Measurements from ENCODE around the gene NAA35.
"Not testable (repeated sequence)": the region's sequence is repeated elsewhere in the genome, so short reads cannot be mapped to it uniquely, and the experiment has no call there.

The NAA35 gene

GRCh38 chr9:85940832-85941621, at the start of gene NAA35:
Gene NAA35 (plus strand): TSS chr9:85941146. CDS start chr9:85942160, 1,014 bp downstream.
- peak; percentile 99 for DNase-seq (ENCODE audit: low read depth in 2 of 2)

- no peak for DNase-seq (ENCODE audit: low read depth in 2 of 2)
These were observed 48.5 kb upstream of the NAA35 start for GRCh38 chr9:85892401-85892800.

- no peak for DNase-seq (ENCODE audit: low read depth in 2 of 2)
These were observed 45.3 kb upstream of the NAA35 start for GRCh38 chr9:85895685-85896084.

DNA sequence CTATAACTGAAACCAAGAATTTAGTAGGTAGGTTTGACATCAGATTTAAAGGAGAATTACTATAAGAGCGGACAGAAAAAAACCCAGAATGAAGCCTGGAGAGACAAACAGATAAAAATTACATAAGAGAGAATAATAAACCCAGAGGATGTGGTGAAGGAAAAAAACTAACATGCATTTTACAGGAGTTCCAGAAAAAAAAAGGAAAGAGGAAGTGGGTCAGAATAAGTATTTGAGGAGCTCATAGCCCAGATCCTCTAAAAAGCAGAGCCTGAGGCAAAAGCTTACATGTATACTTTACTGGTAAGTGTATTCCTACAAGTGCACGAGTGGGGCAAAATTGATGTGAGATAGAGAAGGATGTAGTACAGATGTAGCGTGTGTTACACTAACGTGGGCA, 43.1 kb upstream of the NAA35 start:
- no peak for DNase-seq (ENCODE audit: low read depth in 2 of 2)

- no peak for DNase-seq (ENCODE audit: low read depth in 2 of 2)
These were observed 42.6 kb upstream of the NAA35 start for GRCh38 chr9:85898332-85898731.

- DNase-seq (ENCODE audit: low read depth in 2 of 2) = no peak
These were observed 41.6 kb upstream of the NAA35 start for GRCh38 chr9:85899388-85899787.

- DNase-seq (ENCODE audit: low read depth in 2 of 2) = peak in 1 of 2 experiments; percentile 34
These were observed 40.3 kb upstream of the NAA35 start for GRCh38 chr9:85900504-85901201.

GRCh38 chr9:85904975-85905374, 36.0 kb upstream of the NAA35 start:
- no peak for DNase-seq (ENCODE audit: low read depth in 2 of 2)

- DNase-seq (ENCODE audit: low read depth in 2 of 2) = no peak
These were observed 35.0 kb upstream of the NAA35 start for GRCh38 chr9:85905957-85906356.

DNA sequence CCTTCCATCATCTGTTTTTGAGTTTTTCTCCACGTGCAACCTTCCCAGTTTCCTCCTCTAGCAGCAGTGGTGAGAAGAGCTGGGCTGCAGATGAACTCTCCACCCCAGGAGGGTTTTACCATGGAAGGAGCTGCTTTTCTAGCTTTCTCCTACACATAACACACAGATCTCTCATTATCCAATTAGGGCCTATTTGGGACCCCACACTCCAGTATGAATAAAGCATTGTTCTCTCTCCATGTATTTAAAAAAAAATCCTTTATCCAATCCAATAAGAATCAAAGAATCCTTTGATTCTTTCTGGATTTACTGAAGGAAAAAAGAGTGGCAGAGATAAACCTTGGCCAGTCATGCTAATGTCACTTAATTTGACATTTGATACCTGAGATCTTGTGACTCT, 31.6 kb upstream of the NAA35 start:
- no peak for DNase-seq (ENCODE audit: low read depth in 2 of 2)

DNA sequence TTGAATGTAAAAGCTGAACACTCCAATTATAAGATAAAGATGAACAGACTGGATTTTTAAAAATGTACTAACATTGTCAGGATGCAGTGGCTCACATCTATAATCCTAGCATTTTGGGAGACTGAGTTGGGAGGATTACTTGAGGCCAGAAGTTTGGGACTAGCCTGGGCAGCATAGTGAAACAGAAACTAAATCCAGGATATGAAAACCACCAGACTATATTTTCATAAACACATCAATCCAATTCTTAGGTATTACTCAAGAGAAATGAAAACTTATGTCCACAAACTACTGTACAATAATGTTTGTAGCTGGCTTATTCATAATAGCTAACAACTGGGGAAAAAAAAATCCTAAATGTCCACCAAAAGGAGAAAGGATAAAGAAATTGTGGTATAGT, 26.8 kb upstream of the NAA35 start:
- no peak for DNase-seq (ENCODE audit: low read depth in 2 of 2)

DNA sequence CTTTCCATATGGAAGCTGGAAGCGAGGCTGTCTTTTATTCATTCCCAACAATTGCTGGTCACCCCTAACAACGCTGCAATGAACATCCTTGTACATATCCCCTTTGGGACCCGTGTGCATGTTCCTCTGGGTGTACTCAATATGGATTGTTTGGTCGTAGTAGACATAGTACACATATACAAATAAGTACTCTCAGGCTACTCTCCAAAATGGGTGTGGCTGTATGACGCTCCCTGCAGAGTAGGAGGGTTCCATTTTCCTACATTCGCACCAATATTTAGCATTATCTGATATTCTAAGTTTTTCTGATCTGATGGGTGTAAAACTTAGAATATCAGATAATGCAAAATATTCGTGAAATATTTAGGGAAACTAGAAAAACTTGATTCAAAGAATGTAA, 23.2 kb upstream of the NAA35 start:
- DNase-seq (ENCODE audit: low read depth in 2 of 2) = no peak

GRCh38 chr9:85925493-85925892, 15.5 kb upstream of the NAA35 start:
- no peak for DNase-seq (ENCODE audit: low read depth in 2 of 2)

DNA sequence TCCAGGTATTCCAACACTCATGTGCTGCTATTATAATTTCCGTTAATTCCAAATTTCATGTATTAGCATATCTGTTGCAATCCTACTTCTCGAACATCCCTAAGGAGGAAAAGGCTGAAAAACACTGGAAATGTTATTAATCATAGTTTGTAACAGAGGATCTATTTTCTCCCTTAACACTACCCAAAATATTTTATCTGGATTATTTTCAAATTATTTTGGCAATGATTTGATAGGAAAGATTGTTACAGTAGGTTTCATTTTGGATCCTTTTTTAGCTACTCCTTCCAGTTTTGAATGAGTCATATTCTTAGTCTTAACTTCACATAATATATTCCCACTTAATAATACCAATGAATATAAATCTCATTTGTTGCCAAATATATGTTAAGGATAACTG, 13.9 kb upstream of the NAA35 start:
- DNase-seq (ENCODE audit: low read depth in 2 of 2) = no peak

GRCh38 chr9:85931495-85931894, 9.5 kb upstream of the NAA35 start:
- DNase-seq (ENCODE audit: low read depth in 2 of 2) = no peak

GRCh38 chr9:85935950-85936349, 5.0 kb upstream of the NAA35 start:
- not testable (repeated sequence) for DNase-seq (ENCODE audit: low read depth in 2 of 2)

- no peak for DNase-seq (ENCODE audit: low read depth in 2 of 2)
These were observed 593 bp upstream of the NAA35 start for GRCh38 chr9:85940275-85940831.

GRCh38 chr9:85941622-85941940, 635 bp downstream of the NAA35 start:
- no peak for DNase-seq (ENCODE audit: low read depth in 2 of 2)

DNA sequence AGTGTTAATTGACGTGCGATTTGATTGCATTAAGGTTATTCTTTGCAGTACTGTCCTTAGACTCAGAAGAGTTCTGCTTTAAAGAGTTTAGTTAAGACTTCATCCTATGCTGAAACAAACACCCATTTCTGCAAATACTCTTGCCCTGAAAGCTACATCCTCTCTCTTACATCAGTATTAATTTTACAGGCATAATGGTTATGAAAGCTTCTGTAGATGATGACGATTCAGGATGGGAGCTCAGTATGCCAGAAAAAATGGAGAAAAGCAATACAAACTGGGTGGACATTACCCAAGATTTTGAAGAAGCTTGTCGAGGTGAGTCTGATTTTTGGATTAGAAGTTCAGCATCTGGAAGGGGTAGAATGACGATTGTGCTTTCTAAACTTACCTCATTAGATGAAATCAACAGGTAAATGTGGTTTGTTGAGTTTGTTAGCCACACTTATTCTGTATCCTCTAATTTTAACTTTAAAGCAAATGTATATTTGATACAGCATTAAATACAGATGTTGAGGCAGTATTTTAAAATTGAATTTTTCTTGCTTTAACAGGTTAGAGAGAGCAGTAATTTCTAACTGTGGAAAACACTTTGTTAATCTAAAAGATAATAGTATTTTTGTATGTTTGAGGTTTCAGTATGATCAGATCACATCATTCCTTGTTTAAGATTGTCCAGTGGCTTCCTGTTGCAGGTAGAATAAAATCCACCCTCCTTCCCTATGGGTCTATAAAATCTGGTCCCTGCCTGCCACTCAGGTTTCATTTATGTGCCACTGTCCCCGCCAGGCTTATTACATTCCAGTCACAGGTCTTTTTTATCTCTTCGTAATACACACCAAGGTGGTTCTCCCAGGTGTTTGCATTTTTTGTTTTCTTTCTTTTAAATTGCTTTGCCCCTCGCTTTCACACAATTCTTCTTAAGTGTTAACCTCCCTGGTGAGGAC, 1.3 kb downstream of the NAA35 start:
- DNase-seq (ENCODE audit: low read depth in 2 of 2) = no peak

DNA sequence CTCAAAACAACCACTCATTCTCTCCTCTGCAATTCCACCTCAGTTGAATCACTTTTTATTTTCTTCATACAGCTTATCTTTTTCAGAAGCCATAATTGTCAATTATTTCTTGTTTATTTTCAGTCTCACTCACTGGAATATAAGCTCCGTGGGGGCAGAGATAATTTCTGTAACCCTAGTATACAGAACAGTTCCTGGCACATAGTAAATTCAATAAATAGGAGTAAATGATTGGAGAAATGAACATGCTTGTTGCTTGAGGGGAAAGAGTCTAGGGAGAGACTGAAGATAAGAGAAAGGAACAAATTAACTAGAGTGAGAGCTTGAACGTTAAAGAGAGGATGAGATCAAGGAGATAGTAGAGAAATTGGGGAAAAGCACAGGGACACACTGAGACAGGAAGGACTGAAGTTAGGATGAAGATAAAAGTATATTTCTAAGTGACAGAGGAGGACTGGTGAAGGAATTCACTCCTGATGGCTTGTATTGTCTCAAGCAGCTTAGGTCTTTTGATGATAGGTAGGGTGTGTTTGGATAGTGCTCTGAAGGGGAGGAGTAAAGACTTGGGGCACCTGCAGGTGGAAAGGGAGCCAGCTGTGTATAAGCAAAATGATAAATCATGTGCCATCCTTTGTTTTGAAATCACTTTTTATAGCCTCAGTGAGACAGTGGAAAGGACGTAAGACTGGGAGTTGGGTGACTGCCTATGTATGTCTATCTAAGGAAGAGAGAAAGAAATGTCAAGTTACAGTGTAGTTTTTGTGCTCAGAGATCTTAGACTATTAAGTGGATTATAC, 2.2 kb downstream of the NAA35 start:
- DNase-seq (ENCODE audit: low read depth in 2 of 2) = no peak

GRCh38 chr9:85943757-85944430, 2.9 kb downstream of the NAA35 start:
- DNase-seq (ENCODE audit: low read depth in 2 of 2) = no peak
